ENCODE data around the gene GRPEL2.

Gene GRPEL2

GRCh38 chr5:149345147-149345891 is at the start of gene GRPEL2:
TSS of gene GRPEL2 (plus strand) at chr5:149345499. CDS start at chr5:149345540, 41 bp downstream.
- Histone ChIP-seq H4K20me1 (ENCODE audit: insufficient read depth, low read length) (no peaks in the 10 kb centered on the region), H3K27me3 (ENCODE audit: insufficient read depth, low read length, poor library complexity) (no peaks in the 10 kb centered on the region), H2AFZ (ENCODE audit: low read depth, low read length) (peak within 1 kb of the TSS; percentile 59), H3K4me1 (ENCODE audit: insufficient read depth, low read length) (peaks cover 35% of the 10 kb centered on the region), H3K9me3 (ENCODE audit: insufficient read depth, low read length, severe bottlenecking) (no peaks in the 10 kb centered on the region), H3K27ac (ENCODE audit: low read length) (peak within 1 kb of the TSS; percentile 50; the same call in 1 of the 2 replicates), H3K4me3 (ENCODE audit: low read depth in 1 of 2, low read length in 2 of 2) (peak within 1 kb of the TSS; percentile 31 to 69; a peak in 3 of 4 replicates), H3K36me3 (ENCODE audit: insufficient read depth, low read length) (peaks cover 3% of the 10 kb centered on the region; the same call in 1 of the 2 replicates), H3K79me2 (ENCODE audit: insufficient read depth, low read length) (no peaks in the 10 kb centered on the region), H3K9ac (ENCODE audit: low read depth, low read length) (peak within 1 kb of the TSS; percentile 52), H3K4me2 (ENCODE audit: insufficient read depth, low read length) (peak within 1 kb of the TSS; percentile 63)
- ATAC-seq (ENCODE audit: insufficient read depth, low read depth) (peak; percentile 84), DNase-seq (peak; percentile 85)
- no peak for TF ChIP-seq EZH2 (IDR thresholded peaks at IDR 0.05; ENCODE audit: borderline replicate concordance, low read depth, low read length, severe bottlenecking)
- TF ChIP-seq CTCF (IDR thresholded peaks at IDR 0.05; ENCODE audit: borderline replicate concordance, extremely low read depth, low read length, poor library complexity, severe bottlenecking): no peak

DNA sequence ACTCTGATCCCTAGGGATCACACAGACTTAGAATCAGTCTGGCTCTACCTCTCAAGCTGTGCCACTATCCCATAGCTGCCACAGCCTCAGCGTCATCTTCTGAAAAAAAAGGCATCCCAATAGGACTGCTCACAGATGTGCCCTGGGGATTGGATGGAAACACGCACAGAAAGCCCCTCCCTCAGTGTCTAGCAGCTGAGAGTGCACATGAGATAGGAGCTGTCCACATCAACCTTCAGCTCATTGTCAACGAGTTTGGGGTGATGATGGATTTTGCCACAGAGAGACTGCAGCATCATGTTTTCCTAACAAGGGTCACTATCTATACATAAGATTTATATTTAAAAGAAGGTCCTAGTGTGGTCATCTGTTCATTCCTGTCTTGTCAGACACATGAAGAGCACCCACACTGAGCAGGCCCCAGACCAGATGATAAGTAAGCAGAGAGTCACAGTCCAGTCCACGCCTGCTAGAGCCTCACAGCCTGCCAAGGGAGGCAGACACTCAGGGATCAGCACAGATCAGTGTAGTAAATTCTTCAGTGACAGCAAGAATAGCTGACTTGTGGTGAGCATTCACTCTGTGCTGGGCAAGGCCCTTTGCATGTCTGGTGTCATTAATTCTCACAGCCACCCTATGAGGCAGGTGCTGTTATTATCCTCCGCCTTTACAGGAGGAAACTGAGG is 47.8 kb upstream of the GRPEL2 start:
- Histone ChIP-seq H3K27me3 (ENCODE audit: insufficient read depth, low read length, poor library complexity) (peaks cover 31% of the 10 kb centered on the region), H4K20me1 (ENCODE audit: insufficient read depth, low read length) (no peaks in the 10 kb centered on the region), H2AFZ (ENCODE audit: low read depth, low read length) (no peak overlapping the region), H3K79me2 (ENCODE audit: insufficient read depth, low read length) (no peaks in the 10 kb centered on the region), H3K27ac (ENCODE audit: low read length) (no peak overlapping the region), H3K9me3 (ENCODE audit: insufficient read depth, low read length, severe bottlenecking) (no peaks in the 10 kb centered on the region), H3K4me3 (ENCODE audit: low read depth in 1 of 2, low read length in 2 of 2) (no peak overlapping the region), H3K4me2 (ENCODE audit: insufficient read depth, low read length) (no peak overlapping the region), H3K4me1 (ENCODE audit: insufficient read depth, low read length) (no peaks in the 10 kb centered on the region), H3K9ac (ENCODE audit: low read depth, low read length) (no peak overlapping the region), H3K36me3 (ENCODE audit: insufficient read depth, low read length) (no peaks in the 10 kb centered on the region)
- ATAC-seq (ENCODE audit: insufficient read depth, low read depth) (no peak), DNase-seq (no peak)
- TF ChIP-seq CTCF (IDR thresholded peaks at IDR 0.05; ENCODE audit: borderline replicate concordance, extremely low read depth, low read length, poor library complexity, severe bottlenecking) (no peak), EZH2 (IDR thresholded peaks at IDR 0.05; ENCODE audit: borderline replicate concordance, low read depth, low read length, severe bottlenecking) (no peak)

- Histone ChIP-seq H3K9ac (ENCODE audit: low read depth, low read length) (no peak overlapping the region), H3K27me3 (ENCODE audit: insufficient read depth, low read length, poor library complexity) (peaks cover 26% of the 10 kb centered on the region), H3K4me3 (ENCODE audit: low read depth in 1 of 2, low read length in 2 of 2) (no peak overlapping the region), H4K20me1 (ENCODE audit: insufficient read depth, low read length) (no peaks in the 10 kb centered on the region), H2AFZ (ENCODE audit: low read depth, low read length) (no peak overlapping the region), H3K79me2 (ENCODE audit: insufficient read depth, low read length) (no peaks in the 10 kb centered on the region), H3K27ac (ENCODE audit: low read length) (no peak overlapping the region), H3K36me3 (ENCODE audit: insufficient read depth, low read length) (no peaks in the 10 kb centered on the region), H3K9me3 (ENCODE audit: insufficient read depth, low read length, severe bottlenecking) (no peaks in the 10 kb centered on the region), H3K4me2 (ENCODE audit: insufficient read depth, low read length) (no peak overlapping the region), H3K4me1 (ENCODE audit: insufficient read depth, low read length) (no peaks in the 10 kb centered on the region)
- TF ChIP-seq EZH2 (IDR thresholded peaks at IDR 0.05; ENCODE audit: borderline replicate concordance, low read depth, low read length, severe bottlenecking) (no peak), CTCF (IDR thresholded peaks at IDR 0.05; ENCODE audit: borderline replicate concordance, extremely low read depth, low read length, poor library complexity, severe bottlenecking) (no peak)
- ATAC-seq (ENCODE audit: insufficient read depth, low read depth): no peak
- DNase-seq: no peak
These were observed 47.1 kb upstream of the GRPEL2 start for GRCh38 chr5:149298163-149298562.

All from DND-41 (cell line).